Kidney (tissue), 14 donors: ENCODE measurements around the gene BTNL3. TPM values are rescaled to one million over a fixed set of nuclear protein-coding genes. Genes with fewer than 3 reads are reported as not detected.
A peak's percentile ranks its signal among the peaks of the same experiment; 100 is the strongest.

Experiments
- DNase-seq, 5 donors: peaks; one replicate each; pipeline ENCODE4 v3.0.0-alpha.2; 2013 to 2020
- FAIRE-seq: peaks from 2 replicates; lab custom pipeline; 2012; peaks lifted over from hg19 to GRCh38; lab: Jason Lieb, UNC
- H3K27ac ChIP-seq, 2 donors: one replicate each; pipeline ENCODE4 v1.7.0; 2013; ENCODE audit warnings: low read depth in 2 of 2, low read length in 2 of 2, inconsistent platforms in 1 of 2
- H3K27me3 ChIP-seq: one replicate; pipeline ENCODE4 v1.7.1; 2013; ENCODE audit warnings: low read length, inconsistent platforms; ENCODE audit not compliant: control insufficient read depth, insufficient read depth
- H3K36me3 ChIP-seq, 3 donors: one replicate each; pipeline versions ENCODE4 v1.7.0 to v1.7.1; 2013; ENCODE audit warnings: low read length in 3 of 3, control low read depth in 1 of 3, inconsistent platforms in 1 of 3; ENCODE audit not compliant: insufficient read depth in 3 of 3, control insufficient read depth in 2 of 3
- H3K4me1 ChIP-seq, 3 donors: one replicate each; pipeline versions ENCODE4 v1.7.0 to v1.7.1; 2013; ENCODE audit warnings: low read length in 3 of 3, inconsistent platforms in 1 of 3, low read depth in 1 of 3; ENCODE audit not compliant: control insufficient read depth in 2 of 3, insufficient read depth in 2 of 3
- H3K4me3 ChIP-seq, 3 donors: one replicate each; pipeline versions ENCODE4 v1.7.0 to v1.8.1; 2013; ENCODE audit warnings: low read length in 3 of 3, control low read depth in 1 of 3, inconsistent platforms in 1 of 3
- H3K9ac ChIP-seq, 3 donors: one replicate each; pipeline versions ENCODE4 v1.7.0 to v1.7.1; 2013; ENCODE audit warnings: low read length in 3 of 3, control low read depth in 1 of 3, inconsistent platforms in 1 of 3
- H3K9me3 ChIP-seq, 3 donors: one replicate each; pipeline versions ENCODE4 v1.7.0 to v1.7.1; 2013; ENCODE audit warnings: low read length in 3 of 3, control low read depth in 1 of 3, inconsistent platforms in 1 of 3; ENCODE audit not compliant: control insufficient read depth in 2 of 3, insufficient read depth in 1 of 3
- intact Hi-C: fragments of 100-400 bp; cut with DNase I; formaldehyde crosslinking; loops from one replicate; pipeline ENCODE4 v1.11.1; 2022
- polyA plus RNA-seq: library from polyadenylated mRNA; stranded (reverse); fragments of 350-450 nt; fragmentation: Illumina TruSeq; extraction: RNeasy Lipid Tissue Mini Kit (QIAGEN cat#74804); gene quantifications from one replicate; pipeline ENCODE4 v1.2.3, GENCODE V29; 2014; ENCODE audit warnings: low read depth, low replicate concordance; ENCODE audit not compliant: insufficient read depth
- total RNA-seq: library from RNA; stranded (reverse); fragmentation: NEBNext Ultra II Directional; extraction: Animal tissue kit (Norgen Biotek cat#: 25700); gene quantifications from one replicate; pipeline ENCODE4 v1.2.1, GENCODE V29; 2021
- TF ChIP-seq, protein P1 (sequence below): IDR thresholded peaks from 3 replicates; pipeline ENCODE4 v1.5.1; 2012; ENCODE audit warnings: mild to moderate bottlenecking, moderate library complexity, borderline replicate concordance; ENCODE audit not compliant: insufficient read depth; ENCODE audit errors: extremely low read depth
- donor health status: control.
- donor health status: control.
- donor health status: control.
- donor health status: control.
- donor health status: control.
- donor health status: DM: yes; HTN: yes; CAD: no.
- donor health status: Normal renal cell carcinoma (clear cell type).

BTNL3 gene
- total and polyA plus RNA-seq, 2 donors from 2014 or later: 0.30 TPM; not detected in 1

DNA sequence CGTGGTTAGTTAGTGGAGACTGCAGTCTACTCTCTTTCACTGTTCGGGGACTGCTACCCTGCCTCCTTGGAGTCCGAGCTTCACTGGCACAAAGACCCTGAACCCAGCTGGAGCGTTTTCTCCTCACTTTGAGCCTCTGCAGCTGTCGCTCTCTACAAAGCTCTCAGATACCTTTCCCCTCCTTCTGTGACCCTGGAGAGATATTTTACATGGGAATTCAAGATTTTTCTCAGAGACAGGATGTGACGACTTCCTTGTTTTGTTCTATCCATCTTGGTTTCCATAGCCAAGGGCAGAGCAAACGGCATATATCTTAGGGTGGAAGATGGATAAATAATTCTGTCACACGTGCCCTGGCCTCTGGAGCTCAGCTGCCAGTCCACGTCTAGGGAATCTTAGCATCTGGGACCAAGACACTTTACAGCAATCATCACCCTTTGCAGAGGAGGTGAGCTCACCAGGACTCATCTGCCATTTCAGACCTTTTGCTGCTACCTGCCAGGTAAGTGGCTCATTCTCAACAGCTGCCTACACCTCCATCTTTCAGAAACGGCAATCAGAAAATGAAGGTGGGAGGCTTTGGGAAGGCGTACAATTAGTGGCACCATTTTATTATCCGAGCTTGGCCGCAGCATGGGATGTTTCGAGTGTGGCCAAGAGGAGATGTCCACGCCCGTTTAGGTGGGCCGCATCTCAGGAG lies 51.4 kb downstream of the BTNL3 start, which contains the start of gene BTNL9:
Gene BTNL9, plus strand, starts transcription at position 336 of the 700 bp plus-strand sequence. CDS start 5,224 bp downstream, outside the sequence.
- intact Hi-C loops: no loop called here
- no peak for FAIRE-seq
- no peaks in the 10 kb centered on the region for H3K9me3 ChIP-seq
- TF ChIP-seq, protein P1, sequence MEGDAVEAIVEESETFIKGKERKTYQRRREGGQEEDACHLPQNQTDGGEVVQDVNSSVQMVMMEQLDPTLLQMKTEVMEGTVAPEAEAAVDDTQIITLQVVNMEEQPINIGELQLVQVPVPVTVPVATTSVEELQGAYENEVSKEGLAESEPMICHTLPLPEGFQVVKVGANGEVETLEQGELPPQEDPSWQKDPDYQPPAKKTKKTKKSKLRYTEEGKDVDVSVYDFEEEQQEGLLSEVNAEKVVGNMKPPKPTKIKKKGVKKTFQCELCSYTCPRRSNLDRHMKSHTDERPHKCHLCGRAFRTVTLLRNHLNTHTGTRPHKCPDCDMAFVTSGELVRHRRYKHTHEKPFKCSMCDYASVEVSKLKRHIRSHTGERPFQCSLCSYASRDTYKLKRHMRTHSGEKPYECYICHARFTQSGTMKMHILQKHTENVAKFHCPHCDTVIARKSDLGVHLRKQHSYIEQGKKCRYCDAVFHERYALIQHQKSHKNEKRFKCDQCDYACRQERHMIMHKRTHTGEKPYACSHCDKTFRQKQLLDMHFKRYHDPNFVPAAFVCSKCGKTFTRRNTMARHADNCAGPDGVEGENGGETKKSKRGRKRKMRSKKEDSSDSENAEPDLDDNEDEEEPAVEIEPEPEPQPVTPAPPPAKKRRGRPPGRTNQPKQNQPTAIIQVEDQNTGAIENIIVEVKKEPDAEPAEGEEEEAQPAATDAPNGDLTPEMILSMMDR: no peak
- peak in 3 of 5 donors; percentile 44 to 85 (median 65) for DNase-seq
- peaks cover 0 to 5% (median 0%) of the 10 kb centered on the region in 3 donors for H3K4me1 ChIP-seq
- peak within 1 kb of the TSS in 1 of 2 donors; percentile 39 for H3K27ac ChIP-seq
- no peaks in the 10 kb centered on the region for H3K27me3 ChIP-seq
- H3K36me3 ChIP-seq: no peaks in the 10 kb centered on the region
- H3K9ac ChIP-seq: no peak within 1 kb of the TSS
- H3K4me3 ChIP-seq: peak within 1 kb of the TSS in 2 of 3 donors; percentile 52 to 54

DNA sequence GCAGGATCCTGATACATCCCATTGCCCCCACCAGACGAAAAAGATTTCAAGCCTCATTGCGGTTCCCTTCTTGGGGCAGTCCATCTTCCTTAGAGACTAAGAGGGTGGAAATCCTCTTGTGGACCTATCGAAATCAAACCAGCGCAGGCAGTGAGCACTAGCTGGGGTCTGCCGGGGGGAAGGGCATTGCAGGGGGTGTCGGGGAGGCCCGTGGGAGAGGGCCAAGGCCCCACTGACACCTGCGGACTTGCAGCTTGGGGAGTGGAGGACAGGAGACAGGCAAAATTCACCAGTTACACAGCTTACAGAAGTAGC lies 51.9 kb downstream of the BTNL3 start:
- peaks cover 0 to 5% (median 0%) of the 10 kb centered on the region in 3 donors for H3K4me1 ChIP-seq
- no peaks in the 10 kb centered on the region for H3K36me3 ChIP-seq
- intact Hi-C loops: no loop called here
- TF ChIP-seq, protein P1: no peak
- no peaks in the 10 kb centered on the region for H3K9me3 ChIP-seq
- peak overlapping the region in 1 of 2 donors; percentile 39 for H3K27ac ChIP-seq
- no peak overlapping the region for H3K9ac ChIP-seq
- FAIRE-seq: no peak
- DNase-seq: no peak
- peak overlapping the region in 2 of 3 donors; percentile 29 to 54 for H3K4me3 ChIP-seq
- no peaks in the 10 kb centered on the region for H3K27me3 ChIP-seq

DNA sequence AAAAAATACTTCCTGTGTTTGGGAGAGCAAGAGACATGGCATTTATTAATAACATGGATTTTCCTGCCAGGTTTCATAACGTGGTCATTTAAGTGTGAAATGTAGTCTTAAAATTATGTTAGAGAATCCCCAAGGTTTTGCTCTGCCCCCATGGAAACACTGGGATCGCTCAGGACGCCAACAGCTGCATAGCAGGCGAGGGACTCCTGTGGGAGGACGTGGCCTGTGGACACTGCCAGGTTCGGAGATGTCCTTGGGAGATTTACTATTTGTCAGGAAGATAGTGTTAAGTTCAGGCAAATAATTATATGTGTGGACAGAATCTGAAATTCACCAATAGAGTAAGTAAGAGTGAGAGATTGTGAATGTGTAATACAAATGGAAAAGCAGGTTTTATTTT lies 52.4 kb downstream of the BTNL3 start:
- intact Hi-C loops: no loop called here
- H3K9ac ChIP-seq: no peak overlapping the region
- H3K27ac ChIP-seq: no peak overlapping the region
- no peak for FAIRE-seq
- H3K9me3 ChIP-seq: no peaks in the 10 kb centered on the region
- no peak for DNase-seq
- H3K27me3 ChIP-seq: no peaks in the 10 kb centered on the region
- H3K4me1 ChIP-seq: peaks cover 0 to 5% (median 0%) of the 10 kb centered on the region in 3 donors
- peak overlapping the region in 2 of 3 donors; percentile 29 to 54 for H3K4me3 ChIP-seq
- TF ChIP-seq, protein P1: no peak
- no peaks in the 10 kb centered on the region for H3K36me3 ChIP-seq
